OCI-M2 (cell line): ENCODE measurements around the gene GINM1.

Experiments
- DNase-seq: peaks from one replicate; lab custom pipeline; 2025; ENCODE audit not compliant: unreplicated experiment; lab: John Stamatoyannopoulos, UW

GINM1 gene

DNA sequence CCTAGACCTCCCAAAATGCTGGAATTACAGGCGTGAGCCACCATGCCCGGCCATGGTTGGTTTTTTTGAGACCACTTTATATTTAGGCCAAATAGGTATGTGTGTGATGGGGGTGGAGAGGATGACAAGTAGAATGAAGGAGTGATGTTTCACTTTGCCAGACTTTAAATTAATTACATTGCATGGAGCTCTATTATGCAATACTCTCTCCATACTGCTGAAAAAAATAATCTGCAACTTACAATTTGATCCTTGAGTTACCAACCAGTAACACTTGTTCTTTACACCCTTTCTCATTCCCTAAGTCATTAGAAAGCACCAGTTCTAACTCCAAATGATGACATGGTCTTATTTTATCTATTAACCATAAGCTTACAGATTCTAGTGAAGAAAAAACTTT lies 26.8 kb downstream of the GINM1 start:
- no peak for DNase-seq

DNA sequence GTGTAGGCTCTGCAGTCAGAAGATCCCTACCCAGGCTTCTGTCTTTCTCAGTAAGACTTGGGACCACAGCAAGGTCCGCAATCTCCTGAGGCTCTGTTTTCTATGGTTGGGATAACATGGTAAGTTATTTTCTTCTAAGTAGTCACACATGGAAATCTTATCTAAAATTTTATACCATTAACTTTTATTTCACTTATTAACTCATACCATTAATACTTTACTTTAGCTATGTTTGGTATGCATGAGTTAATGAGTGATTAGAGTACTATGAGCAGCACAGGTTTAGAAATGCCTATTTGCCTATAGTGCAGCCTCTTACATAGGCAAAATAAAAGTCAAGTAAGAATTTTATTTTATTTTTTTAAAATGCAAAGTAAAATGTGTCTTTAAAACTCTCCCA lies 27.2 kb downstream of the GINM1 start:
- DNase-seq = no peak

DNA sequence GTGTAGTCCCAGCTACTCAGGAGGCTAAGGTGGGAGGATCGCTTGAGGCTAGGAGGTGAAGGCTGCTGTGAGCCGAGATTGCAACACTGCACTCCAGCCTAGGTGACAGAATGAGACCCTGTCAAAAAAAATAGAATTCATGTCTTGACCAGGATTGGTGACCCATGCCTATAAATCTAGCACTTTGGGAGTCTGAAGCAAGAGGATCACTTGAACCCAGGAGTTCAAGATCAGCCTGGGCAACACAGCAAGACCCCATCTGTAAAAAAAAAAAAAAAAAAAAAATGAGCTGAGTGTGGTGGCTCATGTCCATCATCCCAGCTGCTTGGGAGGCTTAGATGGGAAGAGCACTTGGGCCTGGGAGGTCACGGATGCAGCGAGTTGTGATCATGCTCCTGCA lies 34.3 kb downstream of the GINM1 start:
- DNase-seq = no peak

DNA sequence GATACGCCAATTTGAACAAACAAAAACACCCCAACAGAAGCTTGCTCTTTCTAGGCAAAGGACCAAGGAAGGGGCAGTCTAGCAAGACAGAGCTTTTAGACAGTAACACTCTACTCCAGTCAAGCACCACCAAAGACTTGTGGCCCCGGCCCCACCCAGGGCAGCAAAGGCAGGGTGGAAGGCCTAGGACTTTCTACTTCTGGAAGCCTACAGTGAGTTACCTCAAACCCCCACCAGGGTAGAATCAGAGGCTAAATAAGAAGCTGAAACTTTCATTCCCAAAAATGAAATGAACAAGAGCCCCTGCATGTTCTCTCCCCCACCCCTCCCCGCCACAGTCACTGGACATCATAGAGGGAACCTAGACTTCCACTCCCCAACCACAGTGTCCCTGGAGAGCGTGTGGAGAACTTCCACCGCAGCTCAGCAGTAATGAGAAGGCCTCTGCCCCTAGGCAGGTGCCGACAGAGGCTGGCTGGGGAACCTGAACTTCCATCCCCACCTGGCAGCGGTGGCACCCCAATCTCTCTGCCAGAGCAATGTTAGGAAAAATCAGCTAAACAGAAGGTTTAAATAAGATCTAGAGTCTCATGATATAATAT lies 42.3 kb downstream of the GINM1 start:
- no peak for DNase-seq

DNA sequence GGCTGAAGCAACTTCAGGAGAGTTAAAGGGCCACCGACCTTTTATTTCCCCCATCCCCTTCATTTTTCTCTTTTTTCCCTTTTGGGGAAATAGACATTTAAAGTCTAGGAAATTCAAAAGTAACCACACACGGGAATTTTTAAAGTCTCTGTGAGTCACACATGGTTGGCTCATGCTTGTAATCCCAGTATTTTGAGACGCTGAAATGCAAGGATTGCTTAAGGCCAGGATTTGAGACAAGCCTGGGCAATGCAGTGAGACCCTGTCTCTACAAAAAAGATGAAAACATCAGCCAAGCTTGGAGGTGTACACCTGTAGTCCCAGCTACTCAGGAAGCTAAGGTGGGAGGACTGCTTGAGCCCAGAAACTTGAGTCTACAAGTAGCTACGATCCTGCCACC lies 48.2 kb downstream of the GINM1 start:
- DNase-seq = no peak

DNA sequence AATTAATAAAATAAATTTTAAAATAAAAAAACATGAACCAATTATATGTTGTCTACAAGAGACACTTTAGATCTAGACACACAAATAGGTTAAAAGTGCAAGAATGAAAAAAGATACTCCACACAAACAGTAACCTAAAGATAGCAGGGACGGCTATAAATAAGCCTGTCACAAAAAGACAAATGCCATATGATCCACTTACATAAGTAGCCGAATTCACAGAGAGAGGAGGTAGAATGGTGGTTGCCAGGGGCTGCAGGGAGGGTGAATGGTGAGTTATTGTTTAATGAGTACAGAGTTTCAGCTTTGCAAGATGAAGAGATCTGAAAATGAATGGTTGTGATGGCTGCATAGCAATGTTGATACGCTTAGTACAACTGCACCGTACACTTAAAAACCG lies 49.6 kb downstream of the GINM1 start:
- no peak for DNase-seq

DNA sequence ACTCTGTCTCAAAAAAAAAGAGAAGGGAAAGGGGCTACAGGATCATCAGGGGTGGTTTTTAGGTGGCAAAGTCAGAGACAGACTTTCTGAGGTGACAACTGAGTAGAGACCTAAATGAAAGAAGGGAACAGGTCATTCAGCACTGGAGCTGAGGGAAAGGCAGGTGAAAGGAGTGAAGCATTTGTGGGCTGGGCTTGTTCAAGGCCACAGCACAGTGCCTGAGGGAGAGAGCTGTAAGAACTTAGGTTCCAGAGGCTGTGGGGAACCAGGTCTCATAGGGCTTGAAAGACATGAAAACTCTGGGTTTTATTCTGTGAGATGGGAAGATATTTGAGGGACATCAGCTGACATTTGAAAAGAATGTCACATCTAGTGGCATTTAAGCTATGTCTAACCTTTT lies 61.5 kb downstream of the GINM1 start:
- DNase-seq = no peak

DNA sequence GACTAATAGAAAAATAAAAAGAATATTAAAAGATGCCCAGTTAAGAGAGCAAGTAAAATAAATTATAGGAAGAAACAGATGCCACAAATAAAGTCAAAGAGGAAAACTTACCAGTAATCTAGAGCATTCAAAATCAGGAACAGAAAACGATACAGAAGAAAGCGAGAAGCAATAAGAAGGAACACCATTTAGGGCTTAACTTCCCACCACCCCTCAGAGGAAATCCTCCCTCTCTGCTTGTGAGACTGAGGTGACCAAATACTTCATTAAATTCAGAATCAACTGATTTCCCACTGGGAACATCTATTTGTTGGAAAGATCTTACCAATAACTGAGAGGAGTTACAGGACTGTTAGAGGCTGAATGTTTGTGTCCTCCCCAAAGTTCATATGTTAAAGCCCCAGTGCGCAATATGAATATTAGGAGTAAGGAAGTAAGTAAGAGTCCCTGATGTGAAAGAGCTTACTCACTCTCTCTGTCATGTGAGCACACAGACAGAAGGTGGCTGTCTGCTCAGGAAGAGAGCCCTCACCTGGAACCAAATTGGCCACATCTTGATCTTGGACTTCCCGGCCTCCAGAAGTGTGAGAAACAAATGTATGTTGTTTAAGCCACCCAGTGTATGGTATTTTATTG lies 62.8 kb downstream of the GINM1 start:
- no peak for DNase-seq

DNA sequence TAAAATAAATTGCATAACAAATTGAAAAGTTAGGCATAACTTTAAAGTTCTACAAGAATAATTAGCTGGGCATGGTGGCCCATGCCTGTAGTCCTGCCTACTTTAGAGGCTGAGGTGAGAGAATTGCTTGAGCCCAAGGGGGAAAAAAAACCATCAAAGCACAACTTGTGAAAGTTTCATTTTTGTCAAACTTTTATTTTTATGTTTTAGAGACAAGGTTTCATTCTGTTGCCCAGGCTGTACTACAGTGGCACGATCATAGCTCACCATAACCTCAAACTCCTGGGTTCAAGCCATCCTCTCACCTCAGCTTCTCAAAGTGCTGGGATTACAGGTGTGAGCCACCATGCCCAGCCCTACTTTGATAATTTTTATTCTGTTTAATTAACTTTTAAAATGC lies 68.1 kb downstream of the GINM1 start:
- DNase-seq = no peak

DNA sequence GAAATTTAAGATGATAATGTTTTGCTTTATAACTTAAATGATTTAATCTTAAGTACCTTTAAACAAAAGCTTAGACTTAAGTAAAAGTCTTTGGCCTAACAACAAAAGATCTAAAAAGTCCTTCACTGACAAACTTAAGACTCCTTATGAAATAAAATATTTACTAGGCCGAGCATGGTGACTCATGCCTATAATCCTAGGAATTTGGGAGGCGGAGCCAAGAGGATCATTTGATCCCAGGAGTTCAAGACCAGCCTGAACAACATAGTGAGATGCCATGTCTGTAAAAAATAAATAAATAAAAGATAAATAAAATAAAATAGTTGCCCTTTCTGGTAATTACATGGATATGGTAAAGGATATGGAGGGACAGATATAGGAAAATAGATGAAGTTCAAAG lies 69.9 kb downstream of the GINM1 start:
- no peak for DNase-seq
